AG10803 (cell line): ENCODE measurements around the gene CBX6.

Experiments
- DNase-seq: peaks from one replicate; pipeline ENCODE4 v3.0.0; 2010; ENCODE audit warnings: low read depth
- H3K4me3 ChIP-seq: 2 replicates; pipeline ENCODE4 v1.5.1; 2011; ENCODE audit warnings: mild to moderate bottlenecking, low read length, control low read depth
- CTCF ChIP-seq: conservative IDR thresholded peaks from 2 replicates; pipeline ENCODE4 v1.5.1; 2011; ENCODE audit warnings: mild to moderate bottlenecking, low read length, control low read depth, inconsistent platforms

CBX6 gene

GRCh38 chr22:38843657-38844314 is 28.2 kb downstream of the CBX6 start, which contains the start of gene NPTXR:
TSS of gene NPTXR (minus strand) at chr22:38844028.
- peak; percentile 28 for DNase-seq
- peak within 1 kb of the TSS; percentile 26 for H3K4me3 ChIP-seq

GRCh38 chr22:38843201-38843656 is 28.8 kb downstream of the CBX6 start:
- peak; percentile 16; the same call in 1 of the 2 replicates for TF ChIP-seq CTCF
- peak; percentile 70 for DNase-seq
- peak overlapping the region; percentile 26 for H3K4me3 ChIP-seq

More at GRCh38 chr22:38843657-38844314, 28.2 kb downstream of the CBX6 start, which contains the start of gene NPTXR:
- TF ChIP-seq CTCF: no peak

GRCh38 chr22:38842512-38843200 is 29.4 kb downstream of the CBX6 start:
- peak overlapping the region; percentile 26 for H3K4me3 ChIP-seq
- no peak for TF ChIP-seq CTCF
- DNase-seq: no peak

- DNase-seq: no peak
- no peak overlapping the region for H3K4me3 ChIP-seq
- TF ChIP-seq CTCF: no peak
Measured at GRCh38 chr22:38841635-38842034, 30.4 kb downstream of the CBX6 start.

GRCh38 chr22:38841211-38841610 is 30.8 kb downstream of the CBX6 start:
- H3K4me3 ChIP-seq: no peak overlapping the region
- DNase-seq: no peak
- TF ChIP-seq CTCF: no peak

- H3K4me3 ChIP-seq: no peak overlapping the region
- no peak for DNase-seq
- no peak for TF ChIP-seq CTCF
Measured at GRCh38 chr22:38840129-38840528, 31.9 kb downstream of the CBX6 start.

GRCh38 chr22:38839686-38840085 is 32.3 kb downstream of the CBX6 start:
- H3K4me3 ChIP-seq: no peak overlapping the region
- no peak for TF ChIP-seq CTCF
- no peak for DNase-seq
